K562 (cell line): ENCODE data around the gene ITPR2. TPM values are rescaled to one million over a fixed set of nuclear protein-coding genes. Genes with fewer than 3 reads are reported as not detected.
"Not testable (repeated sequence)": the region's sequence is repeated elsewhere in the genome, so short reads cannot be mapped to it uniquely, and the experiment has no call there.

ENCODE experiments used
- ATAC-seq: fragments of 200-7000 bp; cut with Tn5 transposase; 3 replicates; pipeline ENCODE4 v1.9.1; 2020; ENCODE audit warnings: moderate library complexity
- BruUV-seq: library from RNA; stranded (reverse); fragments of 400-500 nt; replicated peaks from 2 replicates; lab custom pipeline; 2021; lab: Mats Ljungman, UMichigan
- CTCF ChIA-PET: fragments of 300-600 bp; formaldehyde crosslinking; extraction: SDS; loops from one replicate; lab custom pipeline; 2021; ENCODE audit warnings: low intra/inter-chr PET ratio; lab: Yijun Ruan, JAX
- POLR2A ChIA-PET: fragments of 300-600, 350-650 bp; sonication (Branson Sonifier 250); formaldehyde crosslinking; extraction: SDS; loops from one replicate; lab custom pipeline; 2021; ENCODE audit warnings: antibody characterized with exemption, inconsistent platforms; lab: Yijun Ruan, JAX
- DNase-seq, 4 experiments: peaks; one replicate each; pipeline versions ENCODE4 v3.0.0 to v3.0.0-alpha.2; 2011 to 2018; ENCODE audit warnings: low spot score in 3 of 4, mixed read lengths in 3 of 4; ENCODE audit errors: extremely low read depth in 1 of 4
- FAIRE-seq: peaks from 2 replicates; lab custom pipeline; 2011; peaks lifted over from hg19 to GRCh38; lab: Jason Lieb, UNC
- H2AFZ ChIP-seq: 2 replicates; pipeline ENCODE4 v1.6.0; 2011; ENCODE audit warnings: low read depth, low read length, control low read depth, inconsistent platforms
- H3K27ac ChIP-seq: fragments of 200-600 bp; 3 replicates; pipeline ENCODE4 v1.8.0; 2011; ENCODE audit warnings: low read depth, mild to moderate bottlenecking, control low read depth, inconsistent platforms, low read length, moderate library complexity, mixed read lengths; ENCODE audit errors: extremely low read depth
- H3K27me3 ChIP-seq, 2 experiments: fragments of 300-600 bp in 1 of 2; 2 replicates in 1 of 2; 3 replicates in 1 of 2; pipeline versions ENCODE4 v1.6.0 to v1.8.0; 2011; ENCODE audit warnings: inconsistent platforms in 2 of 2, low read length in 2 of 2, mild to moderate bottlenecking in 1 of 2, mixed read lengths in 1 of 2, moderate library complexity in 1 of 2; ENCODE audit not compliant: control insufficient read depth in 2 of 2, insufficient read depth in 2 of 2
- H3K36me3 ChIP-seq: fragments of 300-600 bp; 3 replicates; pipeline ENCODE4 v1.8.0; 2011; ENCODE audit warnings: mild to moderate bottlenecking, low read length, inconsistent platforms; ENCODE audit not compliant: control insufficient read depth, insufficient read depth
- H3K4me1 ChIP-seq, 2 experiments: fragments of 200-600 bp in 1 of 2; replicated peaks in 1 of 2; 2 replicates in 1 of 2; 3 replicates in 1 of 2; pipeline versions ENCODE4 v1.5.1 to v1.8.0; 2011; ENCODE audit warnings: inconsistent platforms in 2 of 2, low read length in 2 of 2, mild to moderate bottlenecking in 1 of 2, mixed read lengths in 1 of 2, moderate library complexity in 1 of 2; ENCODE audit not compliant: control insufficient read depth in 2 of 2, insufficient read depth in 2 of 2
- H3K4me2 ChIP-seq: 2 replicates; pipeline ENCODE4 v1.6.1; 2011; ENCODE audit warnings: low read length, control low read depth, inconsistent platforms, mixed read lengths; ENCODE audit not compliant: insufficient read depth
- H3K4me3 ChIP-seq: fragments of 200-600 bp; sonication (generic), shearing (Covaris generic); 2 replicates; pipeline ENCODE4 v1.5.1; 2016; ENCODE audit warnings: control low read depth, inconsistent platforms
- H3K79me2 ChIP-seq: fragments of 200-600 bp; 3 replicates; pipeline ENCODE4 v1.8.0; 2011; ENCODE audit warnings: low read length, inconsistent platforms; ENCODE audit not compliant: control insufficient read depth, insufficient read depth
- H3K9ac ChIP-seq, 2 experiments: 2 replicates each; pipeline versions ENCODE4 v1.6.0 to v1.6.1; 2011; ENCODE audit warnings: low read depth in 2 of 2, low read length in 2 of 2, control low read depth in 1 of 2, inconsistent platforms in 1 of 2, mild to moderate bottlenecking in 1 of 2, mixed read lengths in 1 of 2; ENCODE audit not compliant: insufficient read depth in 1 of 2
- H3K9me1 ChIP-seq: one replicate; pipeline ENCODE4 v1.6.0; 2011; ENCODE audit warnings: inconsistent platforms, mild to moderate bottlenecking, low read length, moderate library complexity; ENCODE audit not compliant: control insufficient read depth, insufficient read depth
- H3K9me3 ChIP-seq: replicated peaks from 2 replicates; pipeline ENCODE4 v1.5.1; 2011; ENCODE audit warnings: low read depth, low read length, inconsistent platforms; ENCODE audit not compliant: control insufficient read depth, insufficient read depth
- H4K20me1 ChIP-seq: replicated peaks from 2 replicates; pipeline ENCODE4 v1.6.1; 2011; ENCODE audit warnings: low read length, inconsistent platforms, mixed read lengths; ENCODE audit not compliant: control insufficient read depth, insufficient read depth
- E2F8 ChIP-seq: fragments of 450-650 bp; IDR thresholded peaks from 2 replicates; pipeline ENCODE4 v1.7.1; 2018; ENCODE audit warnings: mild to moderate bottlenecking, low read depth; ENCODE audit not compliant: partially characterized antibody
- MECOM ChIP-seq: fragments of 250-450 bp; sonication (Bioruptor Pico); IDR thresholded peaks from 2 replicates; pipeline ENCODE4 v1.8.0; 2022; ENCODE audit warnings: inconsistent platforms
- NBN ChIP-seq: fragments of 450-650 bp; IDR thresholded peaks from 2 replicates; pipeline ENCODE4 v1.6.1; 2016; ENCODE audit warnings: low read depth, mild to moderate bottlenecking
- RBBP5 ChIP-seq: fragments of 200-600 bp; sonication (generic); IDR thresholded peaks from 2 replicates; pipeline ENCODE4 v1.6.1; 2012; ENCODE audit warnings: borderline replicate concordance, mild to moderate bottlenecking, low read length, control low read depth, inconsistent platforms; ENCODE audit not compliant: insufficient read depth, poor library complexity, severe bottlenecking
- SREBF2 ChIP-seq: sonication (generic); formaldehyde crosslinking; IDR thresholded peaks from 2 replicates; pipeline ENCODE4 v1.4.0; 2020; ENCODE audit warnings: mild to moderate bottlenecking, missing genetic modification reagents
- ZNF354B ChIP-seq: fragments of 250-450 bp; sonication (Bioruptor Pico); IDR thresholded peaks from 2 replicates; pipeline ENCODE4 v1.4.0; 2020
- ZNF644 ChIP-seq: fragments of 200-800 bp; sonication (Bioruptor generic); IDR thresholded peaks from 2 replicates; pipeline ENCODE4 v1.6.1; 2016; ENCODE audit warnings: low read depth, missing genetic modification characterization, missing compliant biosample characterization
- WGBS: fragments of 100-300 bp; shearing (Covaris generic); methylation state at CpG from one replicate; pipeline ENCODE4 v1.1.6; 2016; ENCODE audit warnings: low coverage, mixed read lengths; ENCODE audit not compliant: insufficient coverage; ENCODE audit errors: missing lambda C conversion rate; 5-methylcytosine and 5-hydroxymethylcytosine counted together
- in situ Hi-C: fragments of 300-500 bp; cut with MboI; formaldehyde crosslinking; loops from 4 replicates; pipeline ENCODE4 v1.15.0; 2018; ENCODE audit warnings: inconsistent platforms, mixed read lengths
- intact Hi-C: fragments of 100-400 bp; cut with micrococcal nuclease; formaldehyde crosslinking; loops from 2 replicates; pipeline ENCODE4 v1.14.2; 2022
- polyA plus RNA-seq, 8 experiments: library from polyadenylated mRNA; depleted of rRNA in 4 of 8; stranded (reverse) in 5 of 8; unstranded in 3 of 8; fragments of >200 nt; fragmentation: Nextera tagmentation in 2 of 8; fragmentation: Illumina TruSeq in 1 of 8; extraction: Ambion mirVana in 2 of 8; extraction: Trizol in 1 of 8; gene quantifications; 2 replicates each; pipeline versions ENCODE4 v1.2.1 to v1.2.3, GENCODE V29; 2011 to 2014; ENCODE audit warnings: inconsistent platforms in 1 of 8, missing spikeins in 1 of 8
- total RNA-seq, 7 experiments: library from RNA; depleted of rRNA in 6 of 7; stranded (reverse); fragments of >200 nt in 6 of 7; fragmentation: Illumina TruSeq in 2 of 7; extraction: Trizol in 2 of 7; gene quantifications; 2 replicates each; pipeline versions ENCODE4 v1.2.1 to v1.2.3, GENCODE V29; 2011 to 2021; ENCODE audit warnings: low replicate concordance in 1 of 7
- TF ChIP-seq, protein P1 (sequence below): fragments of 450-650 bp; formaldehyde crosslinking; IDR thresholded peaks from 2 replicates; pipeline ENCODE4 v1.4.0; 2022; ENCODE audit warnings: mild to moderate bottlenecking, moderate library complexity

The ITPR2 gene
- total and polyA plus RNA-seq, 9 of the 15 experiments (the other 6 are each of a cell fraction or from before 2014, with no cell fraction given), result 0.21 to 3.3 (median 0.95) TPM

GRCh38 chr12:26836201-26836600 lies 3.2 kb upstream of the ITPR2 start:
- no peaks in the 10 kb centered on the region for H3K79me2 ChIP-seq
- no peak overlapping the region for H3K27ac ChIP-seq
- H3K4me3 ChIP-seq, result no peak overlapping the region
- BruUV-seq, result no TSS peak
- H3K4me1 ChIP-seq, result peaks cover 3 to 22% of the 10 kb centered on the region in 2 experiments; a peak in 4 of 5 replicates
- no peak for DNase-seq
- H4K20me1 ChIP-seq, result no peaks in the 10 kb centered on the region
- WGBS, result 4% methylated on average over 2 of the region's 2 CpGs
- CTCF ChIA-PET, result no interaction called here
- POLR2A ChIA-PET, result interaction anchor here (0.5 to 0.8 kb wide), 2 partner anchors 36 to 760 kb away, joined by 4 to 6 read pairs; no protein-coding TSS in a partner anchor
- no peak overlapping the region for H2AFZ ChIP-seq
- no peaks in the 10 kb centered on the region for H3K36me3 ChIP-seq
- TF ChIP-seq ZNF354B (no peak), ZNF644 (tag) (no peak), NBN (no peak), MECOM (CRISPR knock-in tag) (no peak), E2F8 (no peak), RBBP5 (no peak), SREBF2 (no peak)
- TF ChIP-seq, protein P1, sequence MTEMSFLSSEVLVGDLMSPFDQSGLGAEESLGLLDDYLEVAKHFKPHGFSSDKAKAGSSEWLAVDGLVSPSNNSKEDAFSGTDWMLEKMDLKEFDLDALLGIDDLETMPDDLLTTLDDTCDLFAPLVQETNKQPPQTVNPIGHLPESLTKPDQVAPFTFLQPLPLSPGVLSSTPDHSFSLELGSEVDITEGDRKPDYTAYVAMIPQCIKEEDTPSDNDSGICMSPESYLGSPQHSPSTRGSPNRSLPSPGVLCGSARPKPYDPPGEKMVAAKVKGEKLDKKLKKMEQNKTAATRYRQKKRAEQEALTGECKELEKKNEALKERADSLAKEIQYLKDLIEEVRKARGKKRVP, result no peak
- H3K4me2 ChIP-seq, result no peak overlapping the region
- no peak for FAIRE-seq
- no peak for ATAC-seq
- intact Hi-C loops, result no loop called here
- H3K9ac ChIP-seq, result no peak overlapping the region
- no peaks in the 10 kb centered on the region for H3K9me1 ChIP-seq
- no peaks in the 10 kb centered on the region; the same call in 1 of the 2 replicates for H3K9me3 ChIP-seq
- H3K27me3 ChIP-seq, result peaks cover 0 to 2% of the 10 kb centered on the region in 2 experiments; a peak in 1 of 5 replicates
- in situ Hi-C loops, result no loop called here

DNA sequence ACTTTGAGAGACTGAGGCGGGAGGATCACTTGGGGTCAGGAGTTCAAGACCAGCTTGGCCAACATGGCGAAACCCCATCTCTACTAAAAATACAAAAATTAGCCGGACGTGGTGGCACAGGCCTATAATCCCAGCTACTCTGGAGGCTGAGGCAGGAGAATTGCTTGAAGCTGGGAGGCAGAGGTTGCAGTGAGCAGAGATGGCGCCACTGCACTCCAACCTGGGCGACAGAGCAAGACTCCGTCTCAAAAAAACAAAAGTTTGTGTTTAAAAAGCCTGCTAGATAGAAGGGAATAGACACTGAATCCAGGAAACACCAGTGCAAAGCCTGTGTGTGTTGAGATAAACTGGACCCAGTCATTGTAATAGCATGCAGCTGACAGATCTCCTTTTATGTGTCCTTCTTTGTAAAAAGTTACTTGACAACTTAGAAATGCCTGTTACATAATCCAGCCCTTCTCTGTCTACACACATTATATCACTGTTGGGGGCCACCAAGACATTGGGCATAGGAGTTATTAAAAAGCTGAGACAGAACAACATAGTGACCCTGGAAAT lies 1.6 kb upstream of the ITPR2 start:
- H3K27ac ChIP-seq, H3K4me3 ChIP-seq, H4K20me1 ChIP-seq, DNase-seq, intact Hi-C loops, in situ Hi-C loops, BruUV-seq, ATAC-seq, H3K9me3 ChIP-seq, FAIRE-seq, H3K27me3 ChIP-seq, H3K79me2 ChIP-seq, CTCF ChIA-PET, H3K9me1 ChIP-seq, H2AFZ ChIP-seq, H3K9ac ChIP-seq, H3K4me2 ChIP-seq, H3K36me3 ChIP-seq: not testable (repeated sequence)
- POLR2A ChIA-PET, result interaction anchor here (0.6 kb wide), 1 partner anchor 31 kb away, joined by 3 read pairs; no protein-coding TSS in a partner anchor
- H3K4me1 ChIP-seq, result peaks cover 3 to 22% of the 10 kb centered on the region in 2 experiments; a peak in 4 of 5 replicates
- WGBS, result 73% methylated on average over 5 of the region's 7 CpGs
